WTC11 (cell line): ENCODE data around the gene MTMR3. TPM values are rescaled to one million over a fixed set of nuclear protein-coding genes. Genes with fewer than 3 reads are reported as not detected.

ENCODE experiments used
- microRNA-seq: library from miRNA; unstranded; fragments of <30 nt; microRNA quantifications from one replicate; pipeline ENCODE4 v1.2.0, GENCODE V29; 2022; ENCODE audit warnings: borderline number of aligned reads
- total RNA-seq: library from RNA; stranded (reverse); gene quantifications from 3 replicates; pipeline ENCODE4 v1.2.3, GENCODE V29; 2021

MTMR3 gene
- total RNA-seq, 1 experiment from 2014 or later = 19.2 TPM

Small RNAs within 50 kb of the gene (microRNA-seq; reads per million reads assigned to microRNA genes)
- gene MIR6818 = not detected

Other genes with a start within 250 kb of the MTMR3 start
- gene CABP7, start 163.2 kb upstream of the MTMR3 start, total RNA-seq = 0.11 to 0.17 TPM in 2 of 3 replicates, not detected in the other
- 13.4 to 17.3 TPM (median 17.2 TPM) in 3 replicates for gene ZMAT5, start 116.2 kb upstream of the MTMR3 start, total RNA-seq
- 119 to 140 TPM (median 131 TPM) in 3 replicates for gene UQCR10, start 115.8 kb upstream of the MTMR3 start, total RNA-seq
- gene ASCC2, start 44.9 kb upstream of the MTMR3 start, total RNA-seq = 42.2 to 43.9 TPM (median 43.6 TPM) in 3 replicates
- gene HORMAD2, start 197.3 kb downstream of the MTMR3 start, total RNA-seq = not detected in 3 replicates